Caco-2 (cell line): ENCODE measurements around the gene AEBP2. TPM values are rescaled to one million over a fixed set of nuclear protein-coding genes. Genes with fewer than 3 reads are reported as not detected.

Experiments
- BruUV-seq: library from RNA; stranded (reverse); fragments of 400-500 nt; replicated peaks from 2 replicates; lab custom pipeline; 2021; lab: Mats Ljungman, UMichigan
- CTCF ChIA-PET: fragments of 300-600 bp; sonication (Branson Sonifier 250); formaldehyde crosslinking; loops from one replicate; lab custom pipeline; 2022; ENCODE audit warnings: antibody characterized with exemption; lab: Charles Lee
- POLR2A ChIA-PET: fragments of 300-600 bp; sonication (Branson Sonifier 250); formaldehyde crosslinking; loops from one replicate; lab custom pipeline; 2022; ENCODE audit warnings: antibody characterized with exemption; lab: Charles Lee
- DNase-seq, 2 experiments: peaks; one replicate each; pipeline versions ENCODE4 v3.0.0 to v3.0.0-alpha.2; 2020 to 2022
- H3K27me3 ChIP-seq: replicated peaks from 2 replicates; pipeline ENCODE4 v1.6.0; 2011; ENCODE audit warnings: low read length; ENCODE audit not compliant: control insufficient read depth, insufficient read depth
- H3K36me3 ChIP-seq: 2 replicates; pipeline ENCODE4 v1.5.1; 2011; ENCODE audit warnings: low read length; ENCODE audit not compliant: control insufficient read depth, insufficient read depth
- H3K4me1 ChIP-seq: fragments of 250-450 bp; sonication (Bioruptor Pico); 2 replicates; pipeline ENCODE4 v1.5.1; 2020; ENCODE audit warnings: mild to moderate bottlenecking
- H3K4me3 ChIP-seq: 2 replicates; pipeline ENCODE4 v1.5.1; 2011; ENCODE audit warnings: low read depth, mild to moderate bottlenecking, control low read depth, low read length
- H3K9me3 ChIP-seq: fragments of 250-450 bp; sonication (Bioruptor Pico); 2 replicates; pipeline ENCODE4 v1.5.1; 2020; ENCODE audit warnings: mild to moderate bottlenecking, moderate library complexity
- H3K27ac Mint-ChIP-seq: one replicate; pipeline ENCODE4 v1.8.0; 2022; ENCODE audit warnings: mixed read lengths; ENCODE audit not compliant: unreplicated experiment
- H3K27me3 Mint-ChIP-seq: one replicate; pipeline ENCODE4 v1.8.0; 2022; ENCODE audit warnings: mixed read lengths; ENCODE audit not compliant: insufficient read depth, unreplicated experiment
- H3K36me3 Mint-ChIP-seq: one replicate; pipeline ENCODE4 v1.8.0; 2022; ENCODE audit warnings: mild to moderate bottlenecking, mixed read lengths; ENCODE audit not compliant: insufficient read depth, unreplicated experiment
- H3K4me1 Mint-ChIP-seq: one replicate; pipeline ENCODE4 v1.8.0; 2022; ENCODE audit warnings: low read depth, mixed read lengths; ENCODE audit not compliant: unreplicated experiment
- H3K4me3 Mint-ChIP-seq: one replicate; pipeline ENCODE4 v1.8.0; 2022; ENCODE audit warnings: mild to moderate bottlenecking, moderate library complexity, mixed read lengths; ENCODE audit not compliant: unreplicated experiment
- H3K9me3 Mint-ChIP-seq: one replicate; pipeline ENCODE4 v1.8.0; 2022; ENCODE audit warnings: mixed read lengths; ENCODE audit not compliant: unreplicated experiment
- CTCF ChIP-seq, 2 experiments: fragments of 200-600 bp in 1 of 2; IDR thresholded peaks; 1 replicate in 1 of 2; 2 replicates in 1 of 2; pipeline versions ENCODE4 v1.5.1 to v1.8.0; 2011 to 2022; ENCODE audit warnings: antibody characterized with exemption in 1 of 2, control low read depth in 1 of 2, inconsistent platforms in 1 of 2, low read depth in 1 of 2, low read length in 1 of 2, mild to moderate bottlenecking in 1 of 2, moderate library complexity in 1 of 2; ENCODE audit not compliant: insufficient read depth in 1 of 2, severe bottlenecking in 1 of 2, unreplicated experiment in 1 of 2
- intact Hi-C: fragments of 100-400 bp; cut with micrococcal nuclease; formaldehyde crosslinking; loops from one replicate; pipeline ENCODE4 v1.10.0; 2022; ENCODE audit not compliant: unreplicated experiment
- total RNA-seq: library from RNA; stranded (reverse); gene quantifications from 2 replicates; pipeline ENCODE4 v1.2.3, GENCODE V29; 2022

Gene AEBP2
- total RNA-seq, 1 experiment from 2014 or later, result 68.0 TPM

- no TSS peak for BruUV-seq
- no peaks in the 10 kb centered on the region for H3K4me1 ChIP-seq
- no peaks in the 10 kb centered on the region for H3K27me3 ChIP-seq
- no peaks in the 10 kb centered on the region for H3K36me3 ChIP-seq
- CTCF ChIA-PET, result no interaction called here
- POLR2A ChIA-PET, result no interaction called here
- DNase-seq, result no peak
- Mint-ChIP-seq H3K4me3 (no peak overlapping the region), H3K27ac (no peak overlapping the region), H3K4me1 (no peaks in the 10 kb centered on the region), H3K27me3 (no peaks in the 10 kb centered on the region), H3K36me3 (no peaks in the 10 kb centered on the region), H3K9me3 (no peaks in the 10 kb centered on the region)
- intact Hi-C loops, result no loop called here
- no peak for TF ChIP-seq CTCF (IDR thresholded peaks at IDR 0.05; ENCODE audit: insufficient read depth in 1 of 2, low read depth in 1 of 2, low read length in 1 of 2, severe bottlenecking in 1 of 2, unreplicated experiment in 1 of 2)
- no peak overlapping the region for H3K4me3 ChIP-seq
- H3K9me3 ChIP-seq, result no peaks in the 10 kb centered on the region
Measured at GRCh38 chr12:19542606-19543005, 103.3 kb downstream of the AEBP2 start.

DNA sequence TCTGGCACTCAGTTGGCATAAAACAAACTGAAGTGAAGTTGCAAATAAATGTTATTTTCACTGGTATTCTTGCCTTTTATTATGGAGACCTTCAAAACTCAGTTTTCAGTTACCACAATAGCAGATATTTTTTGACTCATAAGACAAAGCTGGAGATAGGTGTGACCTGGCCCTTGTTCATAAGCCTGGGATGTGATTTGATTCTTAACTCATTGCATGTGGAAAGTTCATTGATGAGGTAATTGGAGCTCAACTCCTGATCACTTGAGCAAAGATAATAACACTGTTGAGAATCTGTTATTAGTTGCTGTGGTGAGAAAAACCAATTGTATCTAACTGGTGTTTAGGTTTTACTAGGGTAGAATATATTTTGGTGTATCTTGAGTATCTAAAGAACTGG lies 105.1 kb downstream of the AEBP2 start:
- TF ChIP-seq CTCF (IDR thresholded peaks at IDR 0.05; ENCODE audit: insufficient read depth in 1 of 2, low read depth in 1 of 2, low read length in 1 of 2, severe bottlenecking in 1 of 2, unreplicated experiment in 1 of 2), result no peak
- intact Hi-C loops, result no loop called here
- Mint-ChIP-seq H3K27me3 (no peaks in the 10 kb centered on the region), H3K4me3 (no peak overlapping the region), H3K4me1 (no peaks in the 10 kb centered on the region), H3K36me3 (no peaks in the 10 kb centered on the region), H3K9me3 (no peaks in the 10 kb centered on the region), H3K27ac (no peak overlapping the region)
- H3K4me1 ChIP-seq, result no peaks in the 10 kb centered on the region
- DNase-seq, result no peak
- H3K9me3 ChIP-seq, result no peaks in the 10 kb centered on the region
- BruUV-seq, result no TSS peak
- no peaks in the 10 kb centered on the region for H3K36me3 ChIP-seq
- CTCF ChIA-PET, result interaction anchor here (0.7 kb wide), 1 partner anchor 195 kb away, joined by 3 read pairs; no protein-coding TSS in a partner anchor
- H3K27me3 ChIP-seq, result no peaks in the 10 kb centered on the region
- POLR2A ChIA-PET, result no interaction called here
- H3K4me3 ChIP-seq, result no peak overlapping the region

- DNase-seq, result no peak
- no peak overlapping the region for H3K27ac Mint-ChIP-seq
- intact Hi-C loops, result no loop called here
- POLR2A ChIA-PET, result no interaction called here
- H3K4me3 ChIP-seq, result no peak overlapping the region
- H3K27me3 Mint-ChIP-seq, result no peaks in the 10 kb centered on the region
- H3K4me1 ChIP-seq, result no peaks in the 10 kb centered on the region
- H3K4me3 Mint-ChIP-seq, result no peak overlapping the region
- no peak for TF ChIP-seq CTCF (IDR thresholded peaks at IDR 0.05; ENCODE audit: insufficient read depth in 1 of 2, low read depth in 1 of 2, low read length in 1 of 2, severe bottlenecking in 1 of 2, unreplicated experiment in 1 of 2)
- no peaks in the 10 kb centered on the region for H3K36me3 ChIP-seq
- no peaks in the 10 kb centered on the region for H3K36me3 Mint-ChIP-seq
- CTCF ChIA-PET, result no interaction called here
- H3K27me3 ChIP-seq, result no peaks in the 10 kb centered on the region
- no peaks in the 10 kb centered on the region for H3K9me3 ChIP-seq
- H3K4me1 Mint-ChIP-seq, result no peaks in the 10 kb centered on the region
- BruUV-seq, result no TSS peak
- no peaks in the 10 kb centered on the region for H3K9me3 Mint-ChIP-seq
Measured at GRCh38 chr12:19545301-19545700, 106.0 kb downstream of the AEBP2 start.
